ENCODE data around the gene C2orf66. TPM values are rescaled to one million over a fixed set of nuclear protein-coding genes. Genes with fewer than 3 reads are reported as not detected.

C2orf66 gene
- total and polyA plus RNA-seq, 2 of the 4 experiments (the other 2 are of a cell fraction), result 0.27 TPM; not detected in 1

GRCh38 chr2:196823750-196824522 lies 14.8 kb upstream of the C2orf66 start:
- Histone ChIP-seq H3K4me1 (ENCODE audit: control insufficient read depth, insufficient read depth, low read length) (0 out of 2 replicates have a peak, but pooled peaks cover 3% of the 10 kb centered on the region), H2BK5ac (ENCODE audit: low read depth, low read length, poor library complexity, severe bottlenecking) (peak overlapping the region; percentile 71), H3K9me1 (ENCODE audit: insufficient read depth, low read length) (no peaks in the 10 kb centered on the region), H3K9me3 (ENCODE audit: control insufficient read depth, insufficient read depth, low read length) (peaks cover 3% of the 10 kb centered on the region; the same call in 1 of the 2 replicates), H3K79me1 (ENCODE audit: low read depth in 1 of 2, low read length in 2 of 2) (no peaks in the 10 kb centered on the region), H2AK9ac (replicated peaks; ENCODE audit: low read depth, low read length, poor library complexity) (no peak overlapping the region), H3K4me3 (ENCODE audit: insufficient read depth, low read depth, low read length) (no peak overlapping the region), H4K8ac (ENCODE audit: low read depth in 2 of 2, low read length in 2 of 2) (peak overlapping the region in 1 of 2 experiments; percentile 36; a peak in 1 of 4 replicates), H3K27me3 (ENCODE audit: control insufficient read depth, insufficient read depth, low read length) (no peaks in the 10 kb centered on the region), H2BK15ac (ENCODE audit: low read depth, low read length) (no peak overlapping the region), H3K56ac (ENCODE audit: extremely low read depth, insufficient read depth, low read length) (no peak overlapping the region), H2AFZ (replicated peaks; ENCODE audit: low read length, poor library complexity) (no peak overlapping the region), H4K5ac (ENCODE audit: low read depth, low read length) (no peak overlapping the region), H2BK20ac (ENCODE audit: low read depth, low read length) (no peak overlapping the region; the same call in 1 of the 2 replicates), H3K4me2 (ENCODE audit: low read depth, low read length) (no peak overlapping the region), H3K23ac (ENCODE audit: low read depth, low read length) (no peak overlapping the region), H3K9ac (ENCODE audit: low read depth, low read length) (no peak overlapping the region), H3K18ac (ENCODE audit: low read depth, low read length) (no peak overlapping the region; the same call in 1 of the 2 replicates), H3K27ac (ENCODE audit: insufficient read depth, low read length) (no peak overlapping the region), H2AK5ac (ENCODE audit: low read depth, low read length) (no peak overlapping the region), H4K91ac (ENCODE audit: insufficient read depth, low read depth, low read length) (no peak overlapping the region), H4K20me1 (ENCODE audit: insufficient read depth, low read length) (no peaks in the 10 kb centered on the region), H3K14ac (replicated peaks; ENCODE audit: low read depth, low read length) (no peak overlapping the region), H3K4ac (ENCODE audit: low read depth, low read length) (peak overlapping the region; percentile 40; the same call in 1 of the 2 replicates), H3K36me3 (ENCODE audit: control insufficient read depth, insufficient read depth, low read length) (no peaks in the 10 kb centered on the region), H2BK120ac (ENCODE audit: low read depth, low read length) (peak overlapping the region; percentile 45; the same call in 1 of the 2 replicates)
- TF ChIP-seq FOS (IDR thresholded peaks at IDR 0.05; ENCODE audit: low read depth, low read length), result peak; percentile 75
- no peak for TF ChIP-seq POLR2A (IDR thresholded peaks at IDR 0.05; ENCODE audit: low read depth, low read length)
- TF ChIP-seq CEBPB (IDR thresholded peaks at IDR 0.05; ENCODE audit: low read depth, low read length), result peak; percentile 40; the same call in 1 of the 2 replicates
- DNase-seq, result peak; percentile 86
- intact Hi-C loops (cut with micrococcal nuclease), result no loop called here
- in situ Hi-C loops (cut with MboI; ENCODE audit: low sequenced_read_pairs), result no loop called here
- dilution Hi-C loops (cut with HindIII; ENCODE audit: low sequenced_read_pairs, unreplicated experiment), result no loop called here
- peak; percentile 93 for ATAC-seq (ENCODE audit: low read depth)
- POLR2A ChIA-PET (ENCODE audit: unreplicated experiment), result interaction anchor here (0.5 kb wide), 1 partner anchor 636 kb away, joined by 6 read pairs; no protein-coding TSS in a partner anchor
- CTCF ChIA-PET, result interaction anchor here (0.5 to 0.6 kb wide), 2 partner anchors 44 to 620 kb away, joined by 3 read pairs; no protein-coding TSS in a partner anchor
- no TSS peak for BruUV-seq (replicated peaks)

Measured in IMR-90 (cell line).